Measurements from ENCODE around the gene PDE3A.
"Not testable (repeated sequence)": the region's sequence is repeated elsewhere in the genome, so short reads cannot be mapped to it uniquely, and the experiment has no call there.

The PDE3A gene

DNA sequence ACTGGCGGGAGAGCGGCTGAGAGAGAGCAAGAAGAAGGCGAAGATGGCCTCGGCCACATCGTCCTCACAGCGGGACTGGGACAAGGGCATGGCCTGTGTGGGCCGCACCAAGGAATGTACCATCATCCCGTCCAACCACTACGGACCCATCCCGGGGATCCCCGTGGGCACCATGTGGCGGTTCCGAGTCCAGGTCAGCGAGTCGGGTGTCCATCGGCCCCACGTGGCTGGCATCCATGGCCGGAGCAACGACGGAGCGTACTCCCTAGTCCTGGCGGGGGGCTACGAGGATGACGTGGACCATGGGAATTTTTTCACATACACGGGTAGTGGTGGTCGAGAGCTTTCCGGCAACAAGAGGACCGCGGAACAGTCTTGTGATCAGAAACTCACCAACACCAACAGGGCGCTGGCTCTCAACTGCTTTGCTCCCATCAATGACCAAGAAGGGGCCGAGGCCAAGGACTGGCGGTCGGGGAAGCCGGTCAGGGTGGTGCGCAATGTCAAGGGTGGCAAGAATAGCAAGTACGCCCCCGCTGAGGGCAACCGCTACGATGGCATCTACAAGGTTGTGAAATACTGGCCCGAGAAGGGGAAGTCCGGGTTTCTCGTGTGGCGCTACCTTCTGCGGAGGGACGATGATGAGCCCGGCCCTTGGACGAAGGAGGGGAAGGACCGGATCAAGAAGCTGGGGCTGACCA is 183.6 kb downstream of the PDE3A start:
- H3K4me1 Mint-ChIP-seq, DNase-seq, H3K27me3 Mint-ChIP-seq, H3K4me3 Mint-ChIP-seq, ATAC-seq, H3K9me3 Mint-ChIP-seq, H3K27ac Mint-ChIP-seq: not testable (repeated sequence)

DNA sequence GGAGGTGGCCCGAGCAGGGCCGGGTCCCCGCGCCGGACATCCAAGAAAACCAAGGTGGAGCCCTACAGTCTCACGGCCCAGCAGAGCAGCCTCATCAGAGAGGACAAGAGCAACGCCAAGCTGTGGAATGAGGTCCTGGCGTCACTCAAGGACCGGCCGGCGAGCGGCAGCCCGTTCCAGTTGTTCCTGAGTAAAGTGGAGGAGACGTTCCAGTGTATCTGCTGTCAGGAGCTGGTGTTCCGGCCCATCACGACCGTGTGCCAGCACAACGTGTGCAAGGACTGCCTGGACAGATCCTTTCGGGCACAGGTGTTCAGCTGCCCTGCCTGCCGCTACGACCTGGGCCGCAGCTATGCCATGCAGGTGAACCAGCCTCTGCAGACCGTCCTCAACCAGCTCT is 184.2 kb downstream of the PDE3A start:
- not testable (repeated sequence) for DNase-seq, H3K27me3 Mint-ChIP-seq, H3K27ac Mint-ChIP-seq, H3K4me1 Mint-ChIP-seq, H3K9me3 Mint-ChIP-seq, ATAC-seq, H3K4me3 Mint-ChIP-seq

- no peak overlapping the region for H3K27ac Mint-ChIP-seq
- no peaks in the 10 kb centered on the region for H3K9me3 Mint-ChIP-seq
- ATAC-seq (no peak), DNase-seq (no peak)
- no peak overlapping the region for H3K4me3 Mint-ChIP-seq
- no peaks in the 10 kb centered on the region for H3K27me3 Mint-ChIP-seq
- H3K4me1 Mint-ChIP-seq, result no peaks in the 10 kb centered on the region
These were observed 186.7 kb downstream of the PDE3A start for GRCh38 chr12:20555015-20555414.

GRCh38 chr12:20555771-20556170 is 187.4 kb downstream of the PDE3A start:
- Mint-ChIP-seq H3K4me1 (no peaks in the 10 kb centered on the region), H3K27ac (no peak overlapping the region), H3K27me3 (no peaks in the 10 kb centered on the region), H3K9me3 (no peaks in the 10 kb centered on the region), H3K4me3 (no peak overlapping the region)
- DNase-seq (no peak), ATAC-seq (no peak)

DNA sequence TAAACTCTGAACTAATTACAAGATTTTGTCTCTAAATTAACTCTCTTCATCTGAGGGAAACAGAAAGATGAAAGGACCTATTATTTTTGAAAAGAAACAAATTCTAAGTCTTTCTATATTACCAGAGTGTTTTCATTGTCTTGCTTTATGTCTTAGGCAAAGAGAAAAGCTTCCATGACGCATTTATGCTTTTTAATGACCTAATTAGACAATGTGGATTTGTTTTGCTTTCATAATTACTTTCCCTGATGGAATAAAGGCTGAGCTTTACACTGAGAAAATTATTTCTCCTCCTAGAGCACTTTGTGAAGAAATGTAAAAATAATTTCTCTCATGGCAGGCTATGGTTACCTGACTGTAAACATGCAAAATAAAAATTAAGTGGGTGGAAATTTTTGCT is 188.8 kb downstream of the PDE3A start:
- Mint-ChIP-seq H3K4me1 (no peaks in the 10 kb centered on the region), H3K27ac (no peak overlapping the region), H3K9me3 (no peaks in the 10 kb centered on the region), H3K27me3 (no peaks in the 10 kb centered on the region), H3K4me3 (no peak overlapping the region)
- no peak for ATAC-seq
- DNase-seq, result no peak

- no peaks in the 10 kb centered on the region for H3K4me1 Mint-ChIP-seq
- no peaks in the 10 kb centered on the region for H3K27me3 Mint-ChIP-seq
- H3K4me3 Mint-ChIP-seq, result no peak overlapping the region
- DNase-seq, result no peak
- no peak overlapping the region for H3K27ac Mint-ChIP-seq
- no peaks in the 10 kb centered on the region for H3K9me3 Mint-ChIP-seq
- no peak for ATAC-seq
These were observed 192.6 kb downstream of the PDE3A start for GRCh38 chr12:20560935-20561334.

- DNase-seq, result no peak
- Mint-ChIP-seq H3K4me1 (no peaks in the 10 kb centered on the region), H3K4me3 (no peak overlapping the region), H3K27me3 (no peaks in the 10 kb centered on the region), H3K27ac (no peak overlapping the region), H3K9me3 (no peaks in the 10 kb centered on the region)
- ATAC-seq, result no peak
These were observed 193.5 kb downstream of the PDE3A start for GRCh38 chr12:20561871-20562270.

DNA sequence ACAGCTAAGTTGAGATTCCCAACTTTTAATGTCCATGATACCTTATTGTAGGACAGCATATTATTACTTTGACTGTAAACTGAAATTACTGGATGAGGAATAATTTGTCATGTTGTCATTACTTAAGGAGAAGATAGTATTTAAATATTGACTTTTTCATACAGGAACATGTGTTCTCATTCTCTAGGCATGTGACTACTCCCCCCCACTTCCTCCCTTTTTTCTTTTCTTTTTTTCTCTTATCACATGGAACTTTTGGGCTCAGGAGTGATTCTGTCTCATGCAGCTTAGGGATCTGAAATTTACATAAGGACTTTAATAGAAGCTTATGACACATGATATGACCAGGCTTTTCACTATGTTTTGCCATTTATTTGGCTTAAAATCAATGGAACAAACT is 199.1 kb downstream of the PDE3A start:
- Mint-ChIP-seq H3K9me3 (no peaks in the 10 kb centered on the region), H3K27ac (no peak overlapping the region), H3K4me3 (no peak overlapping the region), H3K27me3 (no peaks in the 10 kb centered on the region), H3K4me1 (no peaks in the 10 kb centered on the region)
- ATAC-seq (no peak), DNase-seq (no peak)

- Mint-ChIP-seq H3K9me3 (no peaks in the 10 kb centered on the region), H3K27me3 (no peaks in the 10 kb centered on the region), H3K4me3 (no peak overlapping the region), H3K27ac (no peak overlapping the region), H3K4me1 (no peaks in the 10 kb centered on the region)
- ATAC-seq (no peak), DNase-seq (no peak)
These were observed 204.1 kb downstream of the PDE3A start for GRCh38 chr12:20572451-20572850.

DNA sequence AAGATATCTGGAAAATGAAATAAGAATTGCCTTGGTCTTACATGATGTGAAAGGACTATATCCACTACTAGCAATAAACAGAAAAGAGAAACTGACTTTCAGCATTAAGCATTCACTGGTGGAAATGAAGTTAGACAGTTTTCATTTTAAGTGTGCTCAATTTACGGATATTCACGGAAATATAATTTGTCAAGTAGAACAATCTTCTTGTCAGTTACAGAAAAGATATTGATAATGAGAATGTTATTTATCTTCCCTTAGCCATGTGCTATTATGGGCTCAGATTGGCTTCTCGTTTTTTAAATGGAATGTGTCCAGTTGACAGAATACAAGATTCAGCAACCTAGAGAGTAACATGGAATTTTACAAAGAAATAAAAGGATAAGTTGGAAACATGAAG is 208.2 kb downstream of the PDE3A start:
- no peak overlapping the region for H3K4me3 Mint-ChIP-seq
- ATAC-seq, result no peak
- H3K27me3 Mint-ChIP-seq, result no peaks in the 10 kb centered on the region
- no peak for DNase-seq
- no peaks in the 10 kb centered on the region for H3K9me3 Mint-ChIP-seq
- H3K4me1 Mint-ChIP-seq, result no peaks in the 10 kb centered on the region
- H3K27ac Mint-ChIP-seq, result no peak overlapping the region

DNA sequence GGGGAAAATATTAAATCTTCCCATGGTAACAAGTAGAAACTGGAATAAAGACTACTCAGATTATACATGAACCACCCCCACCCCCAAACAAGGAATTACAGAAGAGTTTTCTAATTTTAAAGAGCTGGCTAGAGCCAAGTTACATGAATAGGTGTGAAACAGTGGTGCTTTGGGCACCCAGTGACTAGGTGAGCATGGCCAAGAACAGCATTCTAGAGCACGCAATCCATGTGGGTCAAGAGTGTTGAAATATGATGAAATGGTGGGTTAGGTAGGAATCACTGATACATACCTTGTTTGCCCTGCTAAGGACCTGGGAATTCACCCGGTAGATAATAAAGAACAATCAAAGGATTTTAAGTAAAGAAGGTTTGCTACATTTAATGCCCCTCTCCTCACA is 208.7 kb downstream of the PDE3A start:
- Mint-ChIP-seq H3K27ac (no peak overlapping the region), H3K4me3 (no peak overlapping the region), H3K9me3 (no peaks in the 10 kb centered on the region), H3K4me1 (no peaks in the 10 kb centered on the region), H3K27me3 (no peaks in the 10 kb centered on the region)
- ATAC-seq (no peak), DNase-seq (no peak)

DNA sequence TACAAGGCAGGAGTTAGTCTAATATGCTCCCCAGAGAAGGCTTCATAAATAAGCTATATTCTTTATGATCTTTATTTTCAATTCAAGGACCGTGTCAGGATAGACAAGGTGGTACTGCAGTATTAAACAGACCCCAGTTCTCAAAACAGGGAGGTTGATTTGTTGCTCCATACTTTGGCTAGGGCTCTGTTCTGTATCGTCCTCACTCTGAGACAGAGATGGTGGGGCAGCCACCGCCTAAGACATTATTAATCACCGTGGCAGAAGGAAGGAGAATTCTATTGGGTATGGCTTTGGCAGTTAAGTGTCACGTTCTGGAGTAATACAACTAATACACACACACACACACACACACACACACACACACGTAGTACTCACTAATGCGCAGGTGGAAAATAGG is 209.8 kb downstream of the PDE3A start:
- Mint-ChIP-seq H3K27me3 (no peaks in the 10 kb centered on the region), H3K9me3 (no peaks in the 10 kb centered on the region), H3K27ac (no peak overlapping the region), H3K4me1 (no peaks in the 10 kb centered on the region), H3K4me3 (no peak overlapping the region)
- DNase-seq, result no peak
- no peak for ATAC-seq

- ATAC-seq (no peak), DNase-seq (no peak)
- no peaks in the 10 kb centered on the region for H3K9me3 Mint-ChIP-seq
- H3K27me3 Mint-ChIP-seq, result no peaks in the 10 kb centered on the region
- H3K4me1 Mint-ChIP-seq, result no peaks in the 10 kb centered on the region
- H3K27ac Mint-ChIP-seq, result no peak overlapping the region
- no peak overlapping the region for H3K4me3 Mint-ChIP-seq
These were observed 216.8 kb downstream of the PDE3A start for GRCh38 chr12:20585055-20585625.

DNA sequence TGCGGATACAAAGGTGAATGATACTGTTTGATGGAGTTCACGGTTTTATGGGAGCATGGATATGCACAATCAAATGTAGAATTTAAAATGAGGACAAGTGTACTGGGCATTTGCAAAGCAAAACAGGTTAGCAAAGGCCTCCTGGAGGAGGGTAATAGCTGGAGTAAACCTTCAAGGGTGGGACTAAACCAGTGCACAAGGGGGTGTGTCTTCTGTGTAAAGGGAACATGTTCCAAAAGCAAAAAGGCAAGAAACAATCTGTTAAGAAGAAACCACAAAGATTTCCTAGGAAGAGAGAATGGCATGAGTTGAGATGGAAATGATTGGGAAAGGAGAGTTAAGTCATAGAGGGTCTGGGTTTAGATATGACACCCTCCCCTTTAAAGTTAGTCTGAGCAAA is 217.6 kb downstream of the PDE3A start:
- Mint-ChIP-seq H3K4me3 (no peak overlapping the region), H3K27ac (no peak overlapping the region), H3K9me3 (no peaks in the 10 kb centered on the region), H3K4me1 (no peaks in the 10 kb centered on the region), H3K27me3 (no peaks in the 10 kb centered on the region)
- no peak for DNase-seq
- ATAC-seq, result no peak

- Mint-ChIP-seq H3K4me3 (no peak overlapping the region), H3K27me3 (no peaks in the 10 kb centered on the region), H3K9me3 (no peaks in the 10 kb centered on the region), H3K4me1 (no peaks in the 10 kb centered on the region), H3K27ac (no peak overlapping the region)
- DNase-seq, result no peak
- ATAC-seq, result no peak
These were observed 219.7 kb downstream of the PDE3A start for GRCh38 chr12:20588042-20588441.

DNA sequence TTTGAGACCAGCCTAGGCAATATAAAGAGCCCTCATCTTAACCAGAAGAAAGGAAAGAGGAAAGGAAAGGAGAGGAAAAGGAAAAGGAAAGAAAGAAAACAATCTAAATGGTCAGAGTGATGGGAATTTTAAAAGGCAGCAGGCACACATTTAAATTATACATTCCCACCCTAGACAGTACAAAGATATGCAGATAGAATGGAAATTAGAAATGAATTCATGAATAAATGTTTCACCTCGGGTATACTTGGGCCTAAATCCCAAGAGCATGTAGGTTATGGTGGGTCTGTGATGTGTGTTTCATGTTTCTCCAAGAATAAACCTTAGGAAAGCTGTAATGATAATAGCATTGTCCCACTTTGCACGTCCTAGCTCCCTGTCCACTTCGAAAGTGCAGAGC is 222.2 kb downstream of the PDE3A start:
- no peak overlapping the region for H3K27ac Mint-ChIP-seq
- no peaks in the 10 kb centered on the region for H3K4me1 Mint-ChIP-seq
- ATAC-seq (no peak), DNase-seq (no peak)
- H3K4me3 Mint-ChIP-seq, result no peak overlapping the region
- H3K9me3 Mint-ChIP-seq, result no peaks in the 10 kb centered on the region
- no peaks in the 10 kb centered on the region for H3K27me3 Mint-ChIP-seq

GRCh38 chr12:20592556-20592955 is 224.2 kb downstream of the PDE3A start:
- H3K27me3 Mint-ChIP-seq, result no peaks in the 10 kb centered on the region
- no peak overlapping the region for H3K27ac Mint-ChIP-seq
- no peak for ATAC-seq
- no peaks in the 10 kb centered on the region for H3K9me3 Mint-ChIP-seq
- no peaks in the 10 kb centered on the region for H3K4me1 Mint-ChIP-seq
- DNase-seq, result no peak
- H3K4me3 Mint-ChIP-seq, result no peak overlapping the region

Data from stimulated activated naive CD8-positive, alpha-beta T cell treated with anti-CD3 and anti-CD28 coated beads, Interleukin-15, amount 100 ng/mL, for 72 hours (primary cell).